ENCODE measurements around the gene RYR1. TPM values are rescaled to one million over a fixed set of nuclear protein-coding genes. Genes with fewer than 3 reads are reported as not detected.
"Not testable (repeated sequence)": the region's sequence is repeated elsewhere in the genome, so short reads cannot be mapped to it uniquely, and the experiment has no call there.

The RYR1 gene
- total and polyA plus RNA-seq, 10 of the 15 experiments (the other 5 are each of a cell fraction or from before 2014, with no cell fraction given), result under 0.01 to 0.32 (median 0.07) TPM; not detected in 1

DNA sequence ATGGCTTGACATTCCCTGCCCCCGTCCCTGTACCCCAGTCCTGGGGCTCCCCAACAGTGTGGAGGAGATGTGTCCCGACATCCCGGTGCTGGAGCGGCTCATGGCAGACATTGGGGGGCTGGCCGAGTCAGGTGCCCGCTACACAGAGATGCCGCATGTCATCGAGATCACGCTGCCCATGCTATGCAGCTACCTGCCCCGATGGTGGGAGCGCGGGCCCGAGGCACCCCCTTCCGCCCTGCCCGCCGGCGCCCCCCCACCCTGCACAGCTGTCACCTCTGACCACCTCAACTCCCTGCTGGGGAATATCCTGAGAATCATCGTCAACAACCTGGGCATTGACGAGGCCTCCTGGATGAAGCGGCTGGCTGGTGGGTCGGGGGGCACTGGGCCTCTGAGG is 83.8 kb downstream of the RYR1 start (continued):
- TF ChIP-seq USF2 (IDR thresholded peaks at IDR 0.05; ENCODE audit: borderline replicate concordance, low read depth, low read length) (no peak), IKZF2 (IDR thresholded peaks at IDR 0.05) (no peak), ETV6 (conservative IDR thresholded peaks at IDR 0.05 in 1 of 2, IDR thresholded peaks at IDR 0.05 in 1 of 2; ENCODE audit: borderline replicate concordance in 1 of 2, low read depth in 1 of 2) (no peak)
- TF ChIP-seq, protein P1, sequence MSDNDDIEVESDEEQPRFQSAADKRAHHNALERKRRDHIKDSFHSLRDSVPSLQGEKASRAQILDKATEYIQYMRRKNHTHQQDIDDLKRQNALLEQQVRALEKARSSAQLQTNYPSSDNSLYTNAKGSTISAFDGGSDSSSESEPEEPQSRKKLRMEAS (IDR thresholded peaks at IDR 0.05; ENCODE audit: low read depth, low read length), result no peak

DNA sequence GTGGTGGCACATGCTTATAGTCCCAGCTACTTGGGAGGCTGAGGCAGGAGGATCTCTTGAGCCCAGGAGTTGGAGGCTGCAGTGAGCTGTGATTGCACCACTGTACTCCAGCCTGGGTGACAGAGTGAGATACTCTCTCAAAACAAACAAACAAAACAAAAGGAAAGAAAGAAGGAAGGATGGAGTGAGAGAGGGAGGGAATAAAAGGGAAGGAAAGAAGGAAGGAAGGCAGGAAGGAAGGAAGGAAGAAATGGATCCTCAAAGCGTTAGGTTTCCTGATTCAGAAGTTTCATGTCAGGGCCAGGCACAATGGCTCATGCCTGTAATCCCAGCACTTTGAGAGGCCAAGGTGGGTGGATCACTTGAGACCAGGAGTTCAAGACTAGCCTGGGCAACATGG is 84.5 kb downstream of the RYR1 start:
- in situ Hi-C loops (cut with MboI); DNase-seq (ENCODE audit: low read depth, low spot score); H3K79me2 ChIP-seq (ENCODE audit: control insufficient read depth, insufficient read depth, low read length); H3K27me3 ChIP-seq (replicated peaks in 1 of 2; ENCODE audit: control insufficient read depth in 2 of 2, insufficient read depth in 2 of 2, low read length in 1 of 2); BruUV-seq (replicated peaks); H3K4me2 ChIP-seq (ENCODE audit: control insufficient read depth, insufficient read depth); H3K4me3 ChIP-seq; FAIRE-seq; H3K9me3 ChIP-seq (replicated peaks; ENCODE audit: control insufficient read depth, insufficient read depth, low read length); H3K36me3 ChIP-seq (ENCODE audit: control insufficient read depth in 2 of 2, insufficient read depth in 2 of 2, low read length in 1 of 2); H3K4me1 ChIP-seq (ENCODE audit: control insufficient read depth, insufficient read depth, low read length); H4K20me1 ChIP-seq (ENCODE audit: control insufficient read depth, insufficient read depth); H2AFZ ChIP-seq (ENCODE audit: control insufficient read depth, low read depth, low read length); ATAC-seq; H3K9ac ChIP-seq (ENCODE audit: control insufficient read depth, insufficient read depth, low read length); H3K27ac ChIP-seq (ENCODE audit: control insufficient read depth, insufficient read depth): not testable (repeated sequence)
- intact Hi-C loops (cut with micrococcal nuclease; ENCODE audit: unreplicated experiment), result loop anchor here (10.0 kb wide), 1 partner anchor 217 kb away; no protein-coding TSS in a partner anchor
- ChIA-PET SMC1A (ENCODE audit: uncharacterized antibody, unreplicated experiment) (interaction anchor here (1.2 kb wide), 1 partner anchor 355 kb away, joined by 3 read pairs; no protein-coding TSS in a partner anchor), CTCF (interaction anchor here (1.0 kb wide), 1 partner anchor 413 kb away, joined by 3 read pairs; the partner anchor contains the start of genes MRPS12 and SARS2), RAD21 (ENCODE audit: unreplicated experiment) (interaction anchor here (1.1 kb wide), 1 partner anchor 115 kb away, joined by 3 read pairs; the partner anchor contains the start of gene FAM98C), POLR2A (interaction anchor here (0.6 kb wide), 3 partner anchors 93 to 145 kb away, joined by 3 to 5 read pairs (median 4); no protein-coding TSS in a partner anchor)
- 0% methylated on average over 1 of the region's 1 CpG for WGBS (ENCODE audit: insufficient coverage, insufficient replicate concordance, low lambda C conversion rate, missing lambda C conversion rate)
